OCI-LY1 (cell line): ENCODE measurements around the gene AQP12B.

Experiments
- CTCF ChIP-seq: fragments of 200-600 bp; sonication (generic), shearing (Covaris generic); IDR thresholded peaks from 2 replicates; pipeline ENCODE4 v1.5.1; 2017; ENCODE audit warnings: mild to moderate bottlenecking, antibody characterized with exemption, low read length, moderate library complexity, mixed read lengths
- EZH2 ChIP-seq: fragments of 200-600 bp; sonication (generic), shearing (Covaris generic); IDR thresholded peaks from 2 replicates; pipeline ENCODE4 v1.8.0; 2017; ENCODE audit warnings: borderline replicate concordance, mixed run types, mild to moderate bottlenecking, antibody characterized with exemption, low read length, moderate library complexity, mixed read lengths

DNA sequence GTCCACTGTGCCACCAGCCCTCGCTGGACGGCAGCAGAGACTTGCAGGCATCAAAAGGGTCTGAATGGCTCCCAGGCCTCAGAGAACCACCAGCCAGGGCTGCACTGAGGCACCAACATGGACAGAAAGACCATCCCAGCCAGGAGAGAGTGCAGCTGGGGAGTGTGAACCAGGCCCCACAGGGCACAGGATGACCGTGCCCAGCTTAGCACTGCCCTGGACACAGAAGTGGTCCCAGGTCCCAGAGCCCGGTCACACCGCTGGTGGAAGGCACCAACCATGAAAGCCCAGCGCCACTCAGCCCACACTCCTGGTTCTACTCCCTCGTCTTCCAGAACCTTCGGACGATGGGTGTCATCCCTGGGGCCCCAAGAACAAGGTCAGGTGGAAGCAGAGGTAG lies 29.4 kb upstream of the AQP12B start:
- TF ChIP-seq EZH2 (no peak), CTCF (no peak)
